Ascending aorta (tissue), 2 donors: ENCODE measurements around the gene CATSPERB. TPM values are rescaled to one million over a fixed set of nuclear protein-coding genes. Genes with fewer than 3 reads are reported as not detected.
"Not testable (repeated sequence)": the region's sequence is repeated elsewhere in the genome, so short reads cannot be mapped to it uniquely, and the experiment has no call there.

ENCODE experiments used
- DNase-seq, 2 donors: peaks; one replicate each; pipeline ENCODE4 v3.0.0-alpha.2; 2019; ENCODE audit warnings: low spot score in 2 of 2
- H3K27ac ChIP-seq, 2 donors: fragments of 200-600 bp; sonication (generic); one replicate each; pipeline ENCODE4 v1.5.1; 2016 to 2017; ENCODE audit warnings: mild to moderate bottlenecking in 1 of 2
- H3K27me3 ChIP-seq: fragments of 200-600 bp; sonication (generic); one replicate; pipeline ENCODE4 v1.5.1; 2017
- H3K36me3 ChIP-seq, 2 donors: fragments of 200-600 bp; sonication (generic); one replicate each; pipeline ENCODE4 v1.5.1; 2016
- H3K4me1 ChIP-seq, 2 donors: fragments of 200-600 bp; sonication (generic); one replicate each; pipeline ENCODE4 v1.5.1; 2016 to 2017; ENCODE audit warnings: mild to moderate bottlenecking in 1 of 2
- H3K4me3 ChIP-seq, 2 donors: fragments of 200-600 bp; sonication (generic); one replicate each; pipeline ENCODE4 v1.5.1; 2016 to 2017; ENCODE audit warnings: mild to moderate bottlenecking in 1 of 2
- H3K9me3 ChIP-seq, 2 donors: fragments of 200-600 bp; sonication (generic); one replicate each; pipeline ENCODE4 v1.5.1; 2016
- intact Hi-C: fragments of 100-400 bp; cut with DNase I; formaldehyde crosslinking; loops from one replicate; pipeline ENCODE4 v1.15.1; 2023
- total RNA-seq: library from RNA; depleted of rRNA; stranded (reverse); fragments of >200 nt; gene quantifications from one replicate; pipeline ENCODE4 v1.1.0, GENCODE V29; 2016
- TF ChIP-seq, protein P1 (sequence below), 3 experiments: fragments of 200-600 bp in 2 of 3; fragments of 450-650 bp in 1 of 3; sonication (generic) in 2 of 3; IDR thresholded peaks; one replicate each; pipeline ENCODE4 v1.5.1; 2016 to 2019; ENCODE audit warnings: antibody characterized with exemption in 3 of 3, mild to moderate bottlenecking in 1 of 3, moderate library complexity in 1 of 3

The CATSPERB gene
- total RNA-seq, 1 donor from 2014 or later = 4.3 TPM

DNA sequence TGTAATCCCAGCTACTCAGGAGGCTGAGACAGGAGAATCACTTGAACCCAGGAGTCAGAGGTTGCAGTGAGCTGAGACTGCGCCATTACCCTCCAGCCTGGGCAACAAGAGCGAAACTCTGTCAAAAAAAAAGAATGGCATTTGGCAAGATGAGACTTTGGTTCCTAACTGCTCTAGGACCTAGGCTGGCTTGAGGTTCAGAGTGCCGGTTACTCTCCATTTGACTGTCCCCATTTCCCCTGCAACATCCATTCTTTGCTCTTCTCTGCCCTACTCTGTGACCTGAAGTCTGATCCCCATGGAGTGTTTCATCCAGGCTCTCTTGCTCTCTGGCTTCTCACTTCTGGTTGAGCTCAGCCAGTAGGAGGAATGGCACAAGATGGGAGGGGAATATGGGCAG is 195.6 kb downstream of the CATSPERB start:
- TF ChIP-seq, protein P1, sequence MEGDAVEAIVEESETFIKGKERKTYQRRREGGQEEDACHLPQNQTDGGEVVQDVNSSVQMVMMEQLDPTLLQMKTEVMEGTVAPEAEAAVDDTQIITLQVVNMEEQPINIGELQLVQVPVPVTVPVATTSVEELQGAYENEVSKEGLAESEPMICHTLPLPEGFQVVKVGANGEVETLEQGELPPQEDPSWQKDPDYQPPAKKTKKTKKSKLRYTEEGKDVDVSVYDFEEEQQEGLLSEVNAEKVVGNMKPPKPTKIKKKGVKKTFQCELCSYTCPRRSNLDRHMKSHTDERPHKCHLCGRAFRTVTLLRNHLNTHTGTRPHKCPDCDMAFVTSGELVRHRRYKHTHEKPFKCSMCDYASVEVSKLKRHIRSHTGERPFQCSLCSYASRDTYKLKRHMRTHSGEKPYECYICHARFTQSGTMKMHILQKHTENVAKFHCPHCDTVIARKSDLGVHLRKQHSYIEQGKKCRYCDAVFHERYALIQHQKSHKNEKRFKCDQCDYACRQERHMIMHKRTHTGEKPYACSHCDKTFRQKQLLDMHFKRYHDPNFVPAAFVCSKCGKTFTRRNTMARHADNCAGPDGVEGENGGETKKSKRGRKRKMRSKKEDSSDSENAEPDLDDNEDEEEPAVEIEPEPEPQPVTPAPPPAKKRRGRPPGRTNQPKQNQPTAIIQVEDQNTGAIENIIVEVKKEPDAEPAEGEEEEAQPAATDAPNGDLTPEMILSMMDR (IDR thresholded peaks at IDR 0.05) = no peak
- no peaks in the 10 kb centered on the region for H3K36me3 ChIP-seq
- no peaks in the 10 kb centered on the region for H3K9me3 ChIP-seq
- no peak overlapping the region for H3K4me3 ChIP-seq
- H3K4me1 ChIP-seq = no peaks in the 10 kb centered on the region
- intact Hi-C loops = no loop called here
- no peak for DNase-seq
- H3K27me3 ChIP-seq = no peaks in the 10 kb centered on the region
- no peak overlapping the region for H3K27ac ChIP-seq

DNA sequence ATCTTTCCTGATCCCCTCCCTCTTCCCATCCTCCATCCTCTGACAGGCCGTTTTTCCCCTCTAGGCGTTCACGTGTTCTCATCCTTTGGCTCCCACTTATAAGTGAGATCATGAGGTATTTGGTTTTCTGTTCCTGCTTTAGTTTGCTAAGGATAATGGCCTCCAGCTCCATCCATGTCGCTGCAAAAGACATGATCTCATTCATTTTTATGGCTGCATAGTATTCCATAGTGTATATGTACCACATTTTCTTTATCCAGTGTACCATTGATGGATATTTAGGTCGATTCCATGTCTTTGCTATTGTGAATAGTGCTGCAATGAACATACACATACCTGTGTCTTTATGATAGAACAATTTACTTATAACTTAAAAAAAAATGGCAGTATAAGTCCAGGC is 197.8 kb downstream of the CATSPERB start:
- H3K27ac ChIP-seq, H3K9me3 ChIP-seq, DNase-seq, H3K27me3 ChIP-seq, H3K4me1 ChIP-seq, H3K36me3 ChIP-seq, H3K4me3 ChIP-seq, intact Hi-C loops: not testable (repeated sequence)

DNA sequence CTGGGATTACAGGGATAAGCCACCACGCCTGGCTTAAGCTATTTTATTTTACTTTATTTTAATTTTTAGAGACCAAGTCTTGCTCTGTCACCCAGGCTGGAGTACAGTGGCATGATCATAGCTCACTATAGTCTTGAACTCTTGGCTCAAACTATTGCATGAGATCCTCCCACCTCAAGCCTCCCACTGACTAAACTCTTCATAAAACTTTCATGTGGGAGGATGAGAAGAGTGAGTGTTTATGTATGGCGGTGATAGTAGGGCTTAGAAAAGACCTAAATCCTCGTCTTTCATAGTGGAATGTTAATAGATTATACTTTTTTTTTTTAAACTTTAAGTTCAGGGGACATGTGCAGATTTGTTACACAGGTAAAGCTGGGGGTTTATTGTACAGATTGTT is 198.3 kb downstream of the CATSPERB start:
- TF ChIP-seq, protein P1 (IDR thresholded peaks at IDR 0.05) = no peak
- intact Hi-C loops = no loop called here

More for the DNA sequence above, 198.3 kb downstream of the CATSPERB start:
- H3K27me3 ChIP-seq = no peaks in the 10 kb centered on the region
- no peaks in the 10 kb centered on the region for H3K9me3 ChIP-seq
- no peak overlapping the region for H3K27ac ChIP-seq
- DNase-seq = no peak
- H3K4me1 ChIP-seq = no peaks in the 10 kb centered on the region
- H3K4me3 ChIP-seq = no peak overlapping the region
- no peaks in the 10 kb centered on the region for H3K36me3 ChIP-seq

Other genes starting within 250 kb of the CATSPERB start
- gene PPP4R3A, start 221.8 kb downstream of the CATSPERB start, total RNA-seq = 76.2 TPM
- 37.8 TPM for gene TC2N, start 135.4 kb upstream of the CATSPERB start, total RNA-seq
- 280 TPM for gene FBLN5, start 215.6 kb upstream of the CATSPERB start, total RNA-seq